GM12874 (cell line): ENCODE data around the gene APCDD1L.

Source experiments
- CTCF ChIP-seq: IDR thresholded peaks from 2 replicates; pipeline ENCODE4 v1.5.1; 2011; ENCODE audit warnings: low read depth, mild to moderate bottlenecking, control low read depth, low read length, moderate library complexity; ENCODE audit not compliant: insufficient read depth

Gene APCDD1L

GRCh38 chr20:58511364-58511763 is 3.8 kb downstream of the APCDD1L start:
- TF ChIP-seq CTCF = no peak

- TF ChIP-seq CTCF = no peak
Measured at GRCh38 chr20:58510921-58511320, 4.3 kb downstream of the APCDD1L start.

DNA sequence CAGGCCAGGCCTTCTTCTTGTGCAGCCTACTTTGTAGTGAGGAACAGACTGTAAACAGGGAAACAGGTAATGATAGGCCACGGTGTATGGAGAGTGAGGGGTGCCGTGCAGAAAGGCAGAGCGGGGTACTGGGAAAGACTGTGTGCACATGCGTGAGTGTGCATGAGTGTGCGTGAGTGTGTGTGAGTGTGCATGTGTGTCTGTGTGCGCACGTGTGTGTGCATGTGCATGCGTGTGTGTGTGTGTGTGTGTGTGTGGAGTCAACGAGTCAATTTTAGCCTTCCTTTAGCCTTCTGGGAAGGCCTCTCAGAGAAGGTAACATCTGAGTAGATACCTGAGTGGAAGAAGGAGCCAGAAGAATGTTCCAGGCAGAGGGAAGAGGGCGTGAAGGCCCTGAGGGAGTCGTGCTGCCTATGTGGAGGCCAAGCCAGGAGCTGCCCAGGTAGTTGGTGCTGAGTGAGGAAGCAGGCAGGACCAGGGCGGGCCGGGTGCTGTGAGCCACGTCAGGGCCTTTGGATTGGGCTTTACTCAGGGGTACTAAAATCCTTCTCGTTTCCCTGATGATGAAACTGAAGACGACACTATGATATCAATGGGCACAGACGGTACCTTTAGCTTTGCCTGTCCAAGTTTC is 6.3 kb downstream of the APCDD1L start:
- no peak for TF ChIP-seq CTCF

- no peak for TF ChIP-seq CTCF
Measured at GRCh38 chr20:58504566-58504965, 10.6 kb downstream of the APCDD1L start.

GRCh38 chr20:58503668-58504067 is 11.5 kb downstream of the APCDD1L start:
- no peak for TF ChIP-seq CTCF

GRCh38 chr20:58500256-58500655 is 14.9 kb downstream of the APCDD1L start:
- no peak for TF ChIP-seq CTCF

GRCh38 chr20:58498470-58499068 is 16.6 kb downstream of the APCDD1L start:
- TF ChIP-seq CTCF = no peak
